Left ventricle myocardium inferior (tissue), 1 donor: ENCODE measurements around the gene RXRA. TPM values are rescaled to one million over a fixed set of nuclear protein-coding genes. Genes with fewer than 3 reads are reported as not detected.
A peak's percentile ranks its signal among the peaks of the same experiment; 100 is the strongest.

Experiments
- DNase-seq: peaks from one replicate; pipeline ENCODE4 v3.0.0-alpha.2; 2020
- H3K27ac ChIP-seq: fragments of 200-600 bp; replicated peaks from 2 replicates; pipeline ENCODE4 v1.8.0; 2021
- H3K27me3 ChIP-seq: fragments of 200-600 bp; 2 replicates; pipeline ENCODE4 v1.8.0; 2021; ENCODE audit warnings: low read depth
- H3K36me3 ChIP-seq: fragments of 200-600 bp; 2 replicates; pipeline ENCODE4 v1.8.0; 2021
- H3K4me1 ChIP-seq: fragments of 200-600 bp; 2 replicates; pipeline ENCODE4 v1.8.0; 2021
- H3K4me3 ChIP-seq: fragments of 200-600 bp; 2 replicates; pipeline ENCODE4 v1.8.0; 2021; ENCODE audit warnings: mild to moderate bottlenecking, moderate library complexity
- H3K9me3 ChIP-seq: fragments of 200-600 bp; replicated peaks from 2 replicates; pipeline ENCODE4 v1.8.0; 2021
- intact Hi-C: fragments of 100-400 bp; cut with micrococcal nuclease; formaldehyde crosslinking; loops from one replicate; pipeline ENCODE4 v1.11.0; 2022
- total RNA-seq: library from RNA; stranded (reverse); fragmentation: NEBNext Ultra II Directional; extraction: Animal tissue kit (Norgen Biotek cat#: 25700); gene quantifications from one replicate; pipeline ENCODE4 v1.2.1, GENCODE V29; 2021
- TF ChIP-seq, protein P1 (sequence below): fragments of 200-600 bp; IDR thresholded peaks from 2 replicates; pipeline ENCODE4 v1.8.0; 2021; ENCODE audit warnings: antibody characterized with exemption, mild to moderate bottlenecking, borderline replicate concordance
- donor health status: DM: no; HTN: yes; CAD: no; lungs with severe emphysema.

RXRA gene
- total RNA-seq, 1 donor from 2014 or later = 57.1 TPM

DNA sequence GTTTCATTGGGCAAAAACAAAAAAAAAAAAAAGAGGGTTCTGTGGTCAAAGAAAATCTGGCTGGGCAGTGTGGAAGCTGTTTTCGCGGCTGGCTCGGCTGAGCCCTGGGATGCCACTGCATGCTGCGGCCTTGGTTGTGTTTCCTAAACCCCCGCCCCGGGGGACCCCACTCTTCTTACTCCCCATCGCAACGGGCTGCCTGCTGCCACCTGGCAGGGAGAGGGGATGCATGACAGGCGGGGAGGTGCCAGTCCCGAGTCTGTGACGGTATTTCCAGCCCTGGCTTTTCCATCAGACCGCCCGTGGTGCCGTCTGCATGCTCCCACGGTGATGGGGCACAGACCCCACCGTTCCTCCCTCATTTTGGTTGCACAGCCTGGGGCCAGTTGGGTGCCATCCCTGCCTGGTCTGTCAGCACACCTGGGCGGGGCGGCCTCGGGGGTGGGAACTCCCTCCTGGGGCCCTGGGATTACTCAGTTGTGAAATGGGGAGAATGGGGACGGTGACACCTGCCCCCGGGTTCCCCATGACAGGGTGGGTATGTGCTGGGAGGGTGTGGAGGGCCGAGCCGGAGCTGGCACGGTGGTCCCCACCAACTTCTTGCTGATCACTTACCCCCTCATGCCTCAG, 101.0 kb downstream of the RXRA start:
- H3K9me3 ChIP-seq = no peaks in the 10 kb centered on the region
- DNase-seq = no peak
- peaks cover 48% of the 10 kb centered on the region for H3K4me1 ChIP-seq
- TF ChIP-seq, protein P1, sequence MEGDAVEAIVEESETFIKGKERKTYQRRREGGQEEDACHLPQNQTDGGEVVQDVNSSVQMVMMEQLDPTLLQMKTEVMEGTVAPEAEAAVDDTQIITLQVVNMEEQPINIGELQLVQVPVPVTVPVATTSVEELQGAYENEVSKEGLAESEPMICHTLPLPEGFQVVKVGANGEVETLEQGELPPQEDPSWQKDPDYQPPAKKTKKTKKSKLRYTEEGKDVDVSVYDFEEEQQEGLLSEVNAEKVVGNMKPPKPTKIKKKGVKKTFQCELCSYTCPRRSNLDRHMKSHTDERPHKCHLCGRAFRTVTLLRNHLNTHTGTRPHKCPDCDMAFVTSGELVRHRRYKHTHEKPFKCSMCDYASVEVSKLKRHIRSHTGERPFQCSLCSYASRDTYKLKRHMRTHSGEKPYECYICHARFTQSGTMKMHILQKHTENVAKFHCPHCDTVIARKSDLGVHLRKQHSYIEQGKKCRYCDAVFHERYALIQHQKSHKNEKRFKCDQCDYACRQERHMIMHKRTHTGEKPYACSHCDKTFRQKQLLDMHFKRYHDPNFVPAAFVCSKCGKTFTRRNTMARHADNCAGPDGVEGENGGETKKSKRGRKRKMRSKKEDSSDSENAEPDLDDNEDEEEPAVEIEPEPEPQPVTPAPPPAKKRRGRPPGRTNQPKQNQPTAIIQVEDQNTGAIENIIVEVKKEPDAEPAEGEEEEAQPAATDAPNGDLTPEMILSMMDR = no peak
- intact Hi-C loops = no loop called here
- H3K27ac ChIP-seq = no peak overlapping the region
- no peaks in the 10 kb centered on the region for H3K27me3 ChIP-seq
- peaks cover 44% of the 10 kb centered on the region for H3K36me3 ChIP-seq
- no peak overlapping the region for H3K4me3 ChIP-seq

DNA sequence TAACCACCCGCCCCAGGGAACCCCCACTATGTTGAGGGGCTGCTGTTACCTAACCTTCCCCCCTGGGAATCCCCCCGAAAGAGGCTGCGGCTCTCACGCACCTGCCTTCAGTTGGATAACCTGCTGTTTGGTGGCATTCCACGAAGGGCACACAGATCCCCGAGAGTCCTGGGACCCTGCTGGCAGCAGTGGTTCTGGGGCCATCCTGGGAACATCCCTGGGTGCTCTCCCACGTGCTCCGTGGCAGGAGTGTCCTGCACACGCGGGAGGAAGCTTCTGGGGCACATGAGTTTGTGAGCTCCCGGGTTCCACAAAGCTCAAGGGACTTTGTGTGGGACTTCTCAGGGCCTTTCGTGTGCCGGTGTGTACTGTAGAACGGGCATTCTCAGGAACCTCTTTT, 102.3 kb downstream of the RXRA start:
- H3K4me1 ChIP-seq = peaks cover 50% of the 10 kb centered on the region
- no peaks in the 10 kb centered on the region for H3K27me3 ChIP-seq
- H3K4me3 ChIP-seq = no peak overlapping the region
- no peaks in the 10 kb centered on the region for H3K9me3 ChIP-seq
- no peak for DNase-seq
- TF ChIP-seq, protein P1 = no peak
- intact Hi-C loops = no loop called here
- no peak overlapping the region for H3K27ac ChIP-seq
- H3K36me3 ChIP-seq = peaks cover 40% of the 10 kb centered on the region

DNA sequence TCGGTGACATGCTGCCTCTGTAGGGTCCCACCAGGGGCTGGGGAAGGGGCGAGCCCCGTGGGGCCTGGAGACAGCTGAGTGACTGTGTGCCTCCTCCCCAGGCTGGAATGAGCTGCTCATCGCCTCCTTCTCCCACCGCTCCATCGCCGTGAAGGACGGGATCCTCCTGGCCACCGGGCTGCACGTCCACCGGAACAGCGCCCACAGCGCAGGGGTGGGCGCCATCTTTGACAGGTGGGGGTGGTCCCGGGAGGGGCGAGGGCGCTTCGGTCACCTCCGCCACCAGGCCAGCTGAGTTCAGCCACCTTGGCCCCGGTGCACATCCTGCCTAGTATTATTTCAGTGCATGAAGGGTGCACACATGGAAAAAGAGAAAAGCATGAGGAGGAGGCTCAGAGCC, 102.8 kb downstream of the RXRA start:
- no peaks in the 10 kb centered on the region for H3K27me3 ChIP-seq
- peaks cover 44% of the 10 kb centered on the region for H3K36me3 ChIP-seq
- no peak overlapping the region for H3K4me3 ChIP-seq
- no peak for DNase-seq
- TF ChIP-seq, protein P1 = no peak
- no peaks in the 10 kb centered on the region for H3K9me3 ChIP-seq
- H3K4me1 ChIP-seq = peaks cover 50% of the 10 kb centered on the region
- intact Hi-C loops = no loop called here
- no peak overlapping the region for H3K27ac ChIP-seq

DNA sequence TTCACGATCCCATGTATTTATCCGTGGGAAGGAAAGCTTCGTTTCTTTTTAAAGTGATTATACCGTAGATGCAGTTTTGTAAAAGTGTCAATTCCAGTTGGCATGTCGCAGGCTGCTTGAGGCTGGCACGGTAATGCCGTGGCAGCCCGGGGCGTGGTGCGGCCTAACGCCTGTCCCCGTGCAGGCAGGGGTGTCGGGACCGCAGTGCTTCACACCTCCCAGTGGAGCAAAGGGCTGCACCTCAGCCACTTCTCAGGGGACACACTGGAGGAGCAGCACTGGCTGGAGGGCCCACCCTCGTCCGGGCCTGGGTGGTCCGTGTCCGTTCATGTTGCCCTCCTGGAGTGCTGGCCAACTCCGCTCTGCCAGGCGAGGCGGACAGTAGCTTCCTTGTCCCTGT, 103.2 kb downstream of the RXRA start:
- Histone ChIP-seq H3K27ac (no peak overlapping the region), H3K9me3 (no peaks in the 10 kb centered on the region), H3K36me3 (peaks cover 49% of the 10 kb centered on the region), H3K4me1 (peaks cover 50% of the 10 kb centered on the region), H3K4me3 (no peak overlapping the region), H3K27me3 (no peaks in the 10 kb centered on the region)
- TF ChIP-seq, protein P1 = no peak
- no peak for DNase-seq
- intact Hi-C loops = no loop called here

DNA sequence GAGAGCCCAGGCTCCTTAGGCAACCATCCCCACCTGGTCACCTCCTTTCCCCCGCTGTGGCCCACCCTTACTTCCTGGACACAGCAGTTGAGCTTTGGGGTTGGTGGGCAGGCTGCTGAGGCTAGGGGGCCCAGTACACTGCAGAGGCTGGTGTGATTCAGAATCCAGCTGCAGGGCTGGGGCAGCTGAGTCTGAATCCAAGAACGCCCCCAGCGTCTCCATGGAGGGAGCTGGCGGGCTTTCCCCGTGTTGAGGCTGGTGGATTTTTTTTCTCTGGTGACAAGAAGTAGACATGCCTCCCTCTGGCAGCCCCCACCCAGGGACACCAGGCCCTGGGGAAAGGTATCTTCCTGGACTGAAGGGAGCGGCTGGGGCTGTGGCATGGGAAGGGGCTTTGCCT, 104.8 kb downstream of the RXRA start:
- peak overlapping the region; percentile 96 for H3K27ac ChIP-seq

More for the DNA sequence above, 104.8 kb downstream of the RXRA start:
- no peaks in the 10 kb centered on the region for H3K27me3 ChIP-seq
- intact Hi-C loops = no loop called here
- TF ChIP-seq, protein P1 = no peak
- peaks cover 48% of the 10 kb centered on the region for H3K36me3 ChIP-seq
- no peaks in the 10 kb centered on the region for H3K9me3 ChIP-seq
- DNase-seq = no peak
- no peak overlapping the region for H3K4me3 ChIP-seq
- peaks cover 60% of the 10 kb centered on the region for H3K4me1 ChIP-seq
